ENCODE results near the gene GON4L. TPM values are rescaled to one million over a fixed set of nuclear protein-coding genes. Genes with fewer than 3 reads are reported as not detected.

GON4L gene
- total and polyA plus RNA-seq, 3 experiments from 2014 or later, result 42.9 to 60.8 (median 53.3) TPM

Other genes starting within 250 kb of the GON4L start
- gene MSTO1, start 247.0 kb downstream of the GON4L start, total RNA-seq, result 10 to 100 TPM; 82.0 to 92.0 TPM
- gene MSTO1, start 247.0 kb downstream of the GON4L start, polyA plus RNA-seq, result 19.6 TPM
- 10 to 100 TPM; 59.1 to 62.0 TPM for gene YY1AP1, start 168.4 kb downstream of the GON4L start, total RNA-seq
- 49.7 TPM for gene YY1AP1, start 168.4 kb downstream of the GON4L start, polyA plus RNA-seq
- 100 to 1,000 TPM; 156 to 160 TPM for gene DAP3, start 168.1 kb downstream of the GON4L start, total RNA-seq
- 96.7 TPM for gene DAP3, start 168.1 kb downstream of the GON4L start, polyA plus RNA-seq
- gene SYT11, start 2.4 kb upstream of the GON4L start, total RNA-seq, result 10 to 100 TPM; 22.7 TPM
- 19.3 TPM for gene SYT11, start 2.4 kb upstream of the GON4L start, polyA plus RNA-seq
- 10 to 100 TPM; 13.7 to 16.9 TPM for gene RIT1, start 54.1 kb upstream of the GON4L start, total RNA-seq
- 17.7 TPM for gene RIT1, start 54.1 kb upstream of the GON4L start, polyA plus RNA-seq
- gene KHDC4, start 77.2 kb upstream of the GON4L start, total RNA-seq, result 10 to 100 TPM; 58.8 to 61.2 TPM
- 8.2 TPM for gene KHDC4, start 77.2 kb upstream of the GON4L start, polyA plus RNA-seq
- gene RXFP4, start 84.4 kb upstream of the GON4L start, total RNA-seq, result not detected
- 0.29 TPM for gene RXFP4, start 84.4 kb upstream of the GON4L start, polyA plus RNA-seq
- gene ARHGEF2, start 121.3 kb upstream of the GON4L start, total RNA-seq, result 100 to 1,000 TPM; 168 to 176 TPM
- 18.8 TPM for gene ARHGEF2, start 121.3 kb upstream of the GON4L start, polyA plus RNA-seq
- gene SSR2, start 163.7 kb upstream of the GON4L start, total RNA-seq, result 100 to 1,000 TPM; 187 to 190 TPM
- 380 TPM for gene SSR2, start 163.7 kb upstream of the GON4L start, polyA plus RNA-seq
- gene UBQLN4, start 196.6 kb upstream of the GON4L start, total RNA-seq, result 10 to 100 TPM; 59.4 to 61.9 TPM
- gene UBQLN4, start 196.6 kb upstream of the GON4L start, polyA plus RNA-seq, result 15.6 TPM
- gene LAMTOR2, start 197.6 kb upstream of the GON4L start, total RNA-seq, result 10 to 100 TPM; 61.9 to 67.4 TPM
- 134 TPM for gene LAMTOR2, start 197.6 kb upstream of the GON4L start, polyA plus RNA-seq
- not detected for gene RAB25, start 203.9 kb upstream of the GON4L start, total RNA-seq
- gene RAB25, start 203.9 kb upstream of the GON4L start, polyA plus RNA-seq, result 0.76 TPM
- gene MEX3A, start 225.3 kb upstream of the GON4L start, total RNA-seq, result 1 to 10 TPM in 1 of 2 experiments, under 1 TPM in 1; 0.24 to 1.0 TPM
- gene MEX3A, start 225.3 kb upstream of the GON4L start, polyA plus RNA-seq, result not detected